CD4-positive, alpha-beta T cell (primary cell): ENCODE measurements around the gene AGFG1. TPM values are rescaled to one million over a fixed set of nuclear protein-coding genes. Genes with fewer than 3 reads are reported as not detected.

Experiments used
- ATAC-seq: fragments of 200-7000 bp; cut with Tn5 transposase; one replicate; pipeline ENCODE4 v1.10.0; 2022; ENCODE audit warnings: mild to moderate bottlenecking; ENCODE audit not compliant: poor library complexity
- CTCF ChIA-PET: fragments of 350-600 bp; sonication (Branson Sonifier 250); formaldehyde crosslinking; loops from one replicate; lab custom pipeline; 2021; ENCODE audit warnings: antibody characterized with exemption, inconsistent platforms; lab: Charles Lee
- POLR2A ChIA-PET: fragments of 350-600 bp; sonication (Branson Sonifier 250); formaldehyde crosslinking; loops from one replicate; lab custom pipeline; 2021; ENCODE audit warnings: antibody characterized with exemption, inconsistent platforms; lab: Charles Lee
- DNase-seq, 14 experiments: peaks; one replicate each; pipeline ENCODE4 v3.0.0-alpha.2; 2013 to 2020; ENCODE audit warnings: mixed read lengths in 2 of 14
- H3K27ac ChIP-seq, 2 donors: one replicate each; pipeline versions ENCODE4 v1.5.1 to v1.7.0; 2013; ENCODE audit warnings: low read length in 2 of 2, low read depth in 1 of 2, mild to moderate bottlenecking in 1 of 2
- H3K27me3 ChIP-seq, 2 experiments: 1 replicate in 1 of 2; 2 replicates in 1 of 2; pipeline versions ENCODE4 v1.6.1 to v1.7.0; 2013; ENCODE audit warnings: low read length in 2 of 2, control low read depth in 1 of 2, mild to moderate bottlenecking in 1 of 2, moderate library complexity in 1 of 2; ENCODE audit not compliant: insufficient read depth in 2 of 2, control insufficient read depth in 1 of 2
- H3K36me3 ChIP-seq: one replicate; pipeline ENCODE4 v1.6.1; 2013; ENCODE audit warnings: low read length, control low read depth; ENCODE audit not compliant: insufficient read depth
- H3K4me1 ChIP-seq: one replicate; pipeline ENCODE4 v1.6.1; 2013; ENCODE audit warnings: low read length, control low read depth; ENCODE audit not compliant: insufficient read depth
- H3K4me3 ChIP-seq: one replicate; pipeline ENCODE4 v1.5.1; 2013; ENCODE audit warnings: mild to moderate bottlenecking, low read length, moderate library complexity
- H3K9me3 ChIP-seq, 2 experiments: 1 replicate in 1 of 2; 2 replicates in 1 of 2; pipeline versions ENCODE4 v1.6.1 to v1.7.0; 2013; ENCODE audit warnings: low read length in 2 of 2, mild to moderate bottlenecking in 2 of 2, control low read depth in 1 of 2, moderate library complexity in 1 of 2; ENCODE audit not compliant: control insufficient read depth in 1 of 2, insufficient read depth in 1 of 2
- H3K27ac Mint-ChIP-seq: one replicate; pipeline ENCODE4 v1.8.0; 2020; ENCODE audit warnings: mixed read lengths
- H3K27me3 Mint-ChIP-seq: one replicate; pipeline ENCODE4 v1.8.0; 2021; ENCODE audit warnings: mixed read lengths
- H3K36me3 Mint-ChIP-seq: one replicate; pipeline ENCODE4 v1.8.0; 2021; ENCODE audit warnings: low read depth, mixed read lengths
- H3K4me1 Mint-ChIP-seq: one replicate; pipeline ENCODE4 v1.8.0; 2021; ENCODE audit warnings: low read depth, mixed read lengths
- H3K4me3 Mint-ChIP-seq: one replicate; pipeline ENCODE4 v1.8.0; 2020; ENCODE audit warnings: mild to moderate bottlenecking, mixed read lengths
- H3K9me3 Mint-ChIP-seq: one replicate; pipeline ENCODE4 v1.8.0; 2020; ENCODE audit warnings: mixed read lengths
- CTCF ChIP-seq: fragments of 200-600 bp; IDR thresholded peaks from one replicate; pipeline ENCODE4 v1.8.0; 2022; ENCODE audit warnings: antibody characterized with exemption, mild to moderate bottlenecking
- intact Hi-C, 2 experiments: fragments of 100-400 bp; cut with DNase I in 1 of 2; cut with micrococcal nuclease in 1 of 2; formaldehyde crosslinking; loops; one replicate each; pipeline versions ENCODE4 v1.15.1 to v1.9.0; 2023 to 2025; cut with DNase I, micrococcal nuclease
- total RNA-seq, 174 experiments: library from RNA in 2 of 174; stranded (reverse) in 2 of 174; gene quantifications; one replicate each; pipeline ENCODE4 v1.2.3 and lab custom pipeline; 2021 to 2026

The AGFG1 gene
- total RNA-seq, 2 experiments from 2014 or later: 49.9 to 55.9 TPM

GRCh38 chr2:227582369-227582768, 110.4 kb downstream of the AGFG1 start:
- Histone ChIP-seq H3K27ac (no peak overlapping the region), H3K4me1 (no peaks in the 10 kb centered on the region), H3K27me3 (peaks cover 6 to 12% of the 10 kb centered on the region in 2 experiments), H3K36me3 (no peaks in the 10 kb centered on the region), H3K9me3 (peaks cover 12 to 18% of the 10 kb centered on the region in 2 experiments), H3K4me3 (no peak overlapping the region)
- no peak overlapping the region for H3K27ac Mint-ChIP-seq
- H3K4me3 Mint-ChIP-seq: no peak overlapping the region
- H3K36me3 Mint-ChIP-seq: no peaks in the 10 kb centered on the region
- no peak for DNase-seq
- no peak for ATAC-seq
- H3K4me1 Mint-ChIP-seq: no peaks in the 10 kb centered on the region
- intact Hi-C loops: no loop called here
- ChIA-PET CTCF (no interaction called here), POLR2A (no interaction called here)
- peaks cover 12% of the 10 kb centered on the region for H3K9me3 Mint-ChIP-seq
- peaks cover 56% of the 10 kb centered on the region for H3K27me3 Mint-ChIP-seq
- TF ChIP-seq CTCF: no peak

- CTCF ChIA-PET: no interaction called here
- DNase-seq (no peak), ATAC-seq (no peak)
- H3K4me1 ChIP-seq: no peaks in the 10 kb centered on the region
- no peak for TF ChIP-seq CTCF
- no peak overlapping the region for H3K4me3 Mint-ChIP-seq
- no peak overlapping the region for H3K4me3 ChIP-seq
- no peaks in the 10 kb centered on the region for H3K36me3 ChIP-seq
- peaks cover 60% of the 10 kb centered on the region for H3K27me3 Mint-ChIP-seq
- no peak overlapping the region for H3K27ac ChIP-seq
- no peaks in the 10 kb centered on the region for H3K36me3 Mint-ChIP-seq
- no peak overlapping the region for H3K27ac Mint-ChIP-seq
- peaks cover 6 to 10% of the 10 kb centered on the region in 2 experiments for H3K27me3 ChIP-seq
- intact Hi-C loops: no loop called here
- POLR2A ChIA-PET: no interaction called here
- H3K4me1 Mint-ChIP-seq: no peaks in the 10 kb centered on the region
- peaks cover 2% of the 10 kb centered on the region for H3K9me3 Mint-ChIP-seq
- H3K9me3 ChIP-seq: no peaks in the 10 kb centered on the region
Observed at GRCh38 chr2:227592694-227593387, 120.9 kb downstream of the AGFG1 start.

GRCh38 chr2:227595797-227596196, 123.8 kb downstream of the AGFG1 start:
- Histone ChIP-seq H3K36me3 (no peaks in the 10 kb centered on the region), H3K4me3 (no peak overlapping the region), H3K27ac (no peak overlapping the region), H3K9me3 (peaks cover 0 to 6% of the 10 kb centered on the region in 2 experiments), H3K27me3 (peaks cover 6 to 10% of the 10 kb centered on the region in 2 experiments), H3K4me1 (no peaks in the 10 kb centered on the region)
- Mint-ChIP-seq H3K27ac (no peak overlapping the region), H3K4me1 (no peaks in the 10 kb centered on the region), H3K36me3 (no peaks in the 10 kb centered on the region), H3K27me3 (peaks cover 67% of the 10 kb centered on the region), H3K9me3 (no peaks in the 10 kb centered on the region), H3K4me3 (no peak overlapping the region)
- ChIA-PET CTCF (no interaction called here), POLR2A (no interaction called here)
- DNase-seq: no peak
- intact Hi-C loops: no loop called here
- ATAC-seq: no peak
- TF ChIP-seq CTCF: no peak
